Hepatocyte (in vitro differentiated cells): ENCODE results near the gene PRDM10.

Experiments used
- CTCF ChIP-seq: fragments of 200-600 bp; sonication (generic); IDR thresholded peaks from 2 replicates; pipeline ENCODE4 v1.5.1; 2016; ENCODE audit warnings: antibody characterized with exemption, mild to moderate bottlenecking; ENCODE audit not compliant: poor library complexity
- EZH2 ChIP-seq: fragments of 200-600 bp; sonication (generic); IDR thresholded peaks from 2 replicates; pipeline ENCODE4 v1.6.1; 2016; ENCODE audit warnings: antibody characterized with exemption, mild to moderate bottlenecking, borderline replicate concordance

GRCh38 chr11:129948926-129949466 is 53.6 kb downstream of the PRDM10 start:
- TF ChIP-seq CTCF = no peak
- no peak for TF ChIP-seq EZH2
